Measurements from ENCODE around the gene SLC25A48.

SLC25A48 gene

GRCh38 chr5:135891791-135892190 lies 57.3 kb downstream of the SLC25A48 start:
- no peaks in the 10 kb centered on the region for H3K9me3 Mint-ChIP-seq
- peaks cover 26% of the 10 kb centered on the region for H3K27me3 Mint-ChIP-seq
- no peak overlapping the region for H3K4me3 Mint-ChIP-seq
- no peaks in the 10 kb centered on the region for H3K36me3 Mint-ChIP-seq (ENCODE audit: low read depth)
- H3K27ac Mint-ChIP-seq = no peak overlapping the region
- peaks cover 19% of the 10 kb centered on the region for H3K4me1 Mint-ChIP-seq (ENCODE audit: low read depth)

GRCh38 chr5:135894276-135894675 lies 59.8 kb downstream of the SLC25A48 start:
- H3K27me3 Mint-ChIP-seq = peaks cover 38% of the 10 kb centered on the region
- peaks cover 19% of the 10 kb centered on the region for H3K4me1 Mint-ChIP-seq (ENCODE audit: low read depth)
- no peaks in the 10 kb centered on the region for H3K9me3 Mint-ChIP-seq
- H3K4me3 Mint-ChIP-seq = no peak overlapping the region
- H3K36me3 Mint-ChIP-seq (ENCODE audit: low read depth) = no peaks in the 10 kb centered on the region
- H3K27ac Mint-ChIP-seq = no peak overlapping the region

- Mint-ChIP-seq H3K27me3 (peaks cover 37% of the 10 kb centered on the region), H3K4me3 (no peak overlapping the region), H3K27ac (no peak overlapping the region), H3K4me1 (ENCODE audit: low read depth) (peaks cover 19% of the 10 kb centered on the region), H3K9me3 (no peaks in the 10 kb centered on the region), H3K36me3 (ENCODE audit: low read depth) (no peaks in the 10 kb centered on the region)
These were observed 60.3 kb downstream of the SLC25A48 start for GRCh38 chr5:135894789-135895188.

- H3K27me3 Mint-ChIP-seq = peaks cover 41% of the 10 kb centered on the region
- no peak within 1 kb of the TSS for H3K4me3 Mint-ChIP-seq
- H3K4me1 Mint-ChIP-seq (ENCODE audit: low read depth) = peaks cover 18% of the 10 kb centered on the region
- H3K9me3 Mint-ChIP-seq = no peaks in the 10 kb centered on the region
- no peak within 1 kb of the TSS for H3K27ac Mint-ChIP-seq
- H3K36me3 Mint-ChIP-seq (ENCODE audit: low read depth) = no peaks in the 10 kb centered on the region
These were observed 61.1 kb downstream of the SLC25A48 start, which contains the start of gene IL9 for GRCh38 chr5:135895474-135896006. Gene IL9, minus strand, starts transcription at chr5:135895841. Its CDS starts 25 bp downstream, at chr5:135895816.

GRCh38 chr5:135898651-135899050 lies 64.2 kb downstream of the SLC25A48 start:
- Mint-ChIP-seq H3K36me3 (ENCODE audit: low read depth) (no peaks in the 10 kb centered on the region), H3K27ac (no peak overlapping the region), H3K4me3 (no peak overlapping the region), H3K9me3 (no peaks in the 10 kb centered on the region), H3K27me3 (peaks cover 45% of the 10 kb centered on the region), H3K4me1 (ENCODE audit: low read depth) (peaks cover 9% of the 10 kb centered on the region)

- Mint-ChIP-seq H3K4me1 (ENCODE audit: low read depth) (peaks cover 9% of the 10 kb centered on the region), H3K27ac (no peak overlapping the region), H3K4me3 (no peak overlapping the region), H3K9me3 (no peaks in the 10 kb centered on the region), H3K36me3 (ENCODE audit: low read depth) (no peaks in the 10 kb centered on the region), H3K27me3 (peaks cover 39% of the 10 kb centered on the region)
These were observed 65.8 kb downstream of the SLC25A48 start for GRCh38 chr5:135900276-135900675.

GRCh38 chr5:135901633-135902032 lies 67.2 kb downstream of the SLC25A48 start:
- H3K36me3 Mint-ChIP-seq (ENCODE audit: low read depth) = no peaks in the 10 kb centered on the region
- no peak overlapping the region for H3K4me3 Mint-ChIP-seq
- H3K9me3 Mint-ChIP-seq = no peaks in the 10 kb centered on the region
- no peaks in the 10 kb centered on the region for H3K4me1 Mint-ChIP-seq (ENCODE audit: low read depth)
- H3K27me3 Mint-ChIP-seq = peaks cover 34% of the 10 kb centered on the region
- H3K27ac Mint-ChIP-seq = no peak overlapping the region

- H3K27ac Mint-ChIP-seq = no peak overlapping the region
- H3K27me3 Mint-ChIP-seq = peaks cover 36% of the 10 kb centered on the region
- H3K9me3 Mint-ChIP-seq = no peaks in the 10 kb centered on the region
- H3K4me3 Mint-ChIP-seq = no peak overlapping the region
- no peaks in the 10 kb centered on the region for H3K36me3 Mint-ChIP-seq (ENCODE audit: low read depth)
- no peaks in the 10 kb centered on the region for H3K4me1 Mint-ChIP-seq (ENCODE audit: low read depth)
These were observed 70.7 kb downstream of the SLC25A48 start for GRCh38 chr5:135905144-135905543.

GRCh38 chr5:135913713-135914626 lies 79.5 kb downstream of the SLC25A48 start:
- Mint-ChIP-seq H3K4me1 (ENCODE audit: low read depth) (peaks cover 10% of the 10 kb centered on the region), H3K27ac (no peak overlapping the region), H3K27me3 (peaks cover 73% of the 10 kb centered on the region), H3K9me3 (no peaks in the 10 kb centered on the region), H3K4me3 (no peak overlapping the region), H3K36me3 (ENCODE audit: low read depth) (no peaks in the 10 kb centered on the region)

- Mint-ChIP-seq H3K27me3 (peaks cover 69% of the 10 kb centered on the region), H3K27ac (no peak overlapping the region), H3K4me1 (ENCODE audit: low read depth) (peaks cover 10% of the 10 kb centered on the region), H3K36me3 (ENCODE audit: low read depth) (no peaks in the 10 kb centered on the region), H3K9me3 (no peaks in the 10 kb centered on the region), H3K4me3 (no peak overlapping the region)
These were observed 81.1 kb downstream of the SLC25A48 start for GRCh38 chr5:135915466-135916001.

- Mint-ChIP-seq H3K4me3 (no peak overlapping the region), H3K27ac (no peak overlapping the region), H3K9me3 (no peaks in the 10 kb centered on the region), H3K36me3 (ENCODE audit: low read depth) (no peaks in the 10 kb centered on the region), H3K27me3 (peaks cover 62% of the 10 kb centered on the region), H3K4me1 (ENCODE audit: low read depth) (peaks cover 10% of the 10 kb centered on the region)
These were observed 82.3 kb downstream of the SLC25A48 start for GRCh38 chr5:135916638-135917263.

- no peak overlapping the region for H3K27ac Mint-ChIP-seq
- H3K9me3 Mint-ChIP-seq = no peaks in the 10 kb centered on the region
- no peaks in the 10 kb centered on the region for H3K4me1 Mint-ChIP-seq (ENCODE audit: low read depth)
- no peak overlapping the region for H3K4me3 Mint-ChIP-seq
- no peaks in the 10 kb centered on the region for H3K36me3 Mint-ChIP-seq (ENCODE audit: low read depth)
- H3K27me3 Mint-ChIP-seq = peaks cover 64% of the 10 kb centered on the region
These were observed 85.7 kb downstream of the SLC25A48 start for GRCh38 chr5:135920199-135920598.

GRCh38 chr5:135921388-135921787 lies 86.9 kb downstream of the SLC25A48 start:
- Mint-ChIP-seq H3K36me3 (ENCODE audit: low read depth) (no peaks in the 10 kb centered on the region), H3K27ac (no peak overlapping the region), H3K4me1 (ENCODE audit: low read depth) (no peaks in the 10 kb centered on the region), H3K9me3 (no peaks in the 10 kb centered on the region), H3K4me3 (no peak overlapping the region), H3K27me3 (peaks cover 62% of the 10 kb centered on the region)

- peaks cover 63% of the 10 kb centered on the region for H3K27me3 Mint-ChIP-seq
- H3K4me3 Mint-ChIP-seq = no peak overlapping the region
These were observed 95.8 kb downstream of the SLC25A48 start for GRCh38 chr5:135930029-135930948.

More at GRCh38 chr5:135930029-135930948, 95.8 kb downstream of the SLC25A48 start:
- no peak overlapping the region for H3K27ac Mint-ChIP-seq
- H3K4me1 Mint-ChIP-seq (ENCODE audit: low read depth) = no peaks in the 10 kb centered on the region
- no peaks in the 10 kb centered on the region for H3K36me3 Mint-ChIP-seq (ENCODE audit: low read depth)
- no peaks in the 10 kb centered on the region for H3K9me3 Mint-ChIP-seq

All from stimulated activated naive CD8-positive, alpha-beta T cell treated with anti-CD3 and anti-CD28 coated beads, Interleukin-15, Interleukin-2, amounts not matched to agents 100 ng/mL and 50 ng/mL, for 24 hours (primary cell).